Measurements from ENCODE around the gene TUBA4A.
"Not testable (repeated sequence)": the region's sequence is repeated elsewhere in the genome, so short reads cannot be mapped to it uniquely, and the experiment has no call there.

The TUBA4A gene

GRCh38 chr2:219253753-219254589, at the start of gene TUBA4A:
Gene TUBA4A (minus strand): TSS chr2:219253918. CDS start chr2:219253858, 60 bp downstream.
- peak; percentile 18 for DNase-seq

GRCh38 chr2:219302412-219302968, 48.8 kb upstream of the TUBA4A start:
- DNase-seq = no peak

DNA sequence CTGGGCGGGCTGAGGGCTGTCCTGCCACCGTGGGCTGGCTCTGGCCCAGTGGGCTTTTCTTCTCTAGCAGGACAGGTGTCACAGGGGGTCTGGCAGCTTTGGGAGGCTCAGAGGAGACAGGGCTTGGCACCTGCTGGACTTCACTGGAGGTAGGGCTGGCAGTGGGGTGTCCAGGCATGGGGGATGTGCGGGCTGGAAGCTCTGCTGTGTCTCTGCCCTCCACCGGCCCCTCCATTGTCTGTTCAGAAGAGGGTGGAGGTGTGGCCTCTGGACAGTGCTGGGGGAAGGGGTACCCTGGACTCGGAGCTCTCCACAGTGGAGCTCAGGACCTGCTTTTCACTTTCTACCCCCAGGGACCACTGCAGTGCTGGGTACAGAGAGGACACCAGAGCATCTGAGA, 46.3 kb upstream of the TUBA4A start:
- DNase-seq = no peak

DNA sequence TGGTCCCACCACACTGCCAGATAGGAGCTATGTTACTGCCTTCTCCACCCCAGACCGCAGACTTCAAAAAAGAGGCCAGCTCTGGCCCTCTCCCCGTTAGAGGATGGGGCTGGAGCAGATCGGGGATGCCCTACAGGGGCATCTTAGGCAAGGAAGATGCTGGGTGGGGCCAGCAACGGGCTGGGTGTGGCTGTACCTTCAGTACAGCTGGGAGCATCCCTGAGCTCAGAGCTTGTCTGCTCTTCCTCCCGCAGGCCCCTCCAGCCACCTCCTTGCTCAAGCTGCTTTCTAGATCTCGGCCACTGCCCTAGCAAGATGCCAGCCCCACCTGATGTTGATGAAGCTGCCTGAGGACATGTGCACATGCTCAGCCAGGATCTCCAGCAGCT, 45.6 kb upstream of the TUBA4A start:
- DNase-seq = no peak

DNA sequence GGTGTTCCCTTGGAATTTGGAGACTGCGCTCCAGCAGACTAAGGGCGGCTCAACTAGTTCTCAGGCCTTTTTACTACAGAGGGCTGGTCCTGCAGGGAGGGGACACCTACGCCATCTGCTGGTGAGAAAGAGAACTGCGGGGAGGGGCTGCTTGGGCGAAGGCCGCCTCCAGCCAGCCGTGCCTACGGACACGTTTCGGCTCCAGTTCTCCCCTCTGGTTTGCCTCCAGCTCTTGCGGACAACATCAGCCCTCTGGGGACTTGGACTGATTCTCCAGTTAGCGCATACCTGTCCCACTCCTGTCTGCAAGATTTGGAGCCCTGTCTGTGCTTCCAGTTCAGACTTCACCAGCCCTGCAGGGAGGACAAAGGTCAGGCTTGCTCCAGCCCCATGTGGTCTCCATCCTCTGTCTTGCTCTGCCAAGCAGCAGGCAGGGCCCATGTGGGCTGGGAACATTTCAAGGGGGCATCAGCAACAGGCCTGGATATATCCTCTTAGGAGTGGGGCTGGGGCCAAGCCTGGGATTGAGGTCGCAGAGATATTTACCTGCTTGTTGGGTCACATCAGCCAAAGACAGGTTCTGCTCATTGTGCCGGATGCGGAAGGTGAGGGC, 45.1 kb upstream of the TUBA4A start:
- DNase-seq = peak; percentile 8

GRCh38 chr2:219297766-219298456, 44.2 kb upstream of the TUBA4A start:
- DNase-seq = no peak

- no peak for DNase-seq
Observed at GRCh38 chr2:219296631-219297391, 43.1 kb upstream of the TUBA4A start.

GRCh38 chr2:219296142-219296541, 42.4 kb upstream of the TUBA4A start:
- DNase-seq = no peak

DNA sequence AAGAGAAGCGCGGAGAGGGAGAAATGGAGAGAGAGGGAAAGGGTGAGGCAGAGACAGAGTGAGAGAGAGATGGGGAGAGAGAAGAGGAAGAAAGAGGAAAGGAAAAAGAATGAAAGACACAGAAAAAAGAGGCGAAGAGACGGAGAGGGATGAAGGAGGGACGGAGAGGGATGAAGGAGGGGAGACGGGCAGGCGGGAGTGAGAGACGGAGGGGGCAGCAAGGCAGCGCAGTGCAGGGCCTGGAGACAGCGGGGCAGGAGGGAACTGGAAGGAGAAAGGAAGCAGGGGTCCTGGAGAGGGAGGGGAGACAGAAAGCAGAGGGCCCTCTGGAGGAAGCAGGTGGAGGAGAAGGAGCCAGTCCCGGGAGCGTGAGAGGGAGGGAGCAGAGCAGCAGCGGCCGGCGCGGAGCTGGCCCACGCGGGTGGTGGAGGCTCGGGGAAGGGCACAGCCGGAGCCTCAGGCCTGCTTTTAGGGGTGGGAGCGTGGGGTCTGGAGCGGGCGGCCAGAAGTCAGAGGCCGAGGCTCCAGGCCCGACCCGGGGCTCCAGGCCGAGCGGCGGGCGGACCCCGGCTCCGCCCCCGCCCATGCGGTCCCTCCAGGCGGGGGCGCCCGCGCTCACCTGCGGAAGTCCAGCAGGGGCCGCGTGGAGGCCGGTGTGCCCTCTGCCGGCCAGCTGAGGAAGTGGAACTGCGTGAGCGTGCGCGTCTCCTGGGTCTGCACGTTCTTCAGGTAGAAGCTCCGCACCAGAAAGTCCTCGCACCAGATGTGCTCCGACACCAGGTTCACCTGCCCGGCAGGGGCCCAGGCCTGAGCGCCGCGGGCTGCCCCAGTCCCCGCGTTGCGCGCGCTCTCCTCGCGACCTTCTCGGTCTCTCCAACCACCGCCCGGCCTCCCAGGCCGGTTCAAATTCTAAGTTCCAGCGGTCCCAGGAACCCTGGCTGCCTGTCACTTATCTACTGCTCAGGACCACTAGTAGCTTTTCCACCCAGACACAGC, 40.9 kb upstream of the TUBA4A start:
- peak; percentile 3 for DNase-seq

DNA sequence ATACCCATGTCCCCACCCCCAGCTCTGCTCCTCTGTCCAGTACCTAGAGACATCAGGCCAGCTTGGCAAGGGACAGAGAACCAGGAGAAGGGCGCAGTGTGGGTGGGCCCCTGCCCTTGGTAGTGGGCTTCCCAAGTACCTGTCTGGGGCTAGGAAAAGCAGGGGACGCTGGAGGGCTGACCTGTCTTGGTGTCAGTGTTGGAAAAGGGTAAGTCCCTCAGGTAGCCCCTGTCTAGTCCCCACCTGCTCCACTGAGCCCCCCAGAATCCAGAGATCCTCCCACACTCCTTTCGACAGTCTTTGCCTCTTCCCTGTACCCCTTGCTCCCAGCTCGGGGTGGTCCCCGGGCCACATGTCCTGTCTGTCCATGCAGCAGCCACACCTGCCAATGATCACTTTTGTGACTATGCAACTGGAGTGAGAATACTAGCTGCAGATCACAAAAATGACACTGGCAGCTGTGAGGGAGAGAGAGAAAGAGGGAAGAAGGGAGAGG, 40.1 kb upstream of the TUBA4A start:
- DNase-seq = no peak

GRCh38 chr2:219292616-219293015, 38.9 kb upstream of the TUBA4A start:
- no peak for DNase-seq

DNA sequence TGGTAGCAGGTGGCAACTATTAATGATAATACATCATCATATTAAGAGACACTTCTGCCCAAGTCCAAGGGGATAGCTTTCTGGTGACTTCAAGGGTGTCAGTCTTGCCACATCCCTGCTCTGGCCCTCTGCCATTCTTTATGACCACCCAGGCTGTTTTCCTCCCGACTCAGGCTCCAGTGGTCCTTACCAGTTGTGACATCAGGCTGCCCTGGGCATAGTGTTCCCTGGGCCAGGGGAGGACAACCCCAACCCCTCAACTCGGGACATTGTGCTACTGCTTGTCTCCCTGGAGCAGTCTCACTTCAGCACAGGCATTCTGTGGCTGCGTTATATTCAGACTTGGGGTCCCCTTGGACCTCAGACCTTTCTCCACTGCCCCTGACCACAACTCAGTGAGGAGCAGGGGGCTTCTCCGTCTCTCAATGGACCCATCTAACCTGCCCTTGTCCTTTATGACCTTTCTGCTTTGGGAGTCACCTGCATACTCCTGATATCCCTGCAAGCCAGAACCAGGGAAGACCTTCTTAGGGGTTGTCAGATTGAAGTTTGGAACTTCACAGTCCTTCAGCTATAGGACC, 38.3 kb upstream of the TUBA4A start:
- DNase-seq = no peak

GRCh38 chr2:219291394-219291793, 37.7 kb upstream of the TUBA4A start:
- no peak for DNase-seq

- DNase-seq = no peak
Observed at GRCh38 chr2:219290381-219291171, 36.9 kb upstream of the TUBA4A start.

- DNase-seq = no peak
Observed at GRCh38 chr2:219289537-219290361, 36.0 kb upstream of the TUBA4A start.

- DNase-seq = no peak
Observed at GRCh38 chr2:219289195-219289536, 35.4 kb upstream of the TUBA4A start.

GRCh38 chr2:219287580-219288265, 34.0 kb upstream of the TUBA4A start:
- no peak for DNase-seq

- DNase-seq = not testable (repeated sequence)
Observed at GRCh38 chr2:219287116-219287440, 33.4 kb upstream of the TUBA4A start.
